Adrenal gland (tissue), 12 donors: ENCODE measurements around the gene BCL7A. TPM values are rescaled to one million over a fixed set of nuclear protein-coding genes. Genes with fewer than 3 reads are reported as not detected.
"Not testable (repeated sequence)": the region's sequence is repeated elsewhere in the genome, so short reads cannot be mapped to it uniquely, and the experiment has no call there.

Source experiments
- DNase-seq, 7 donors: peaks; one replicate each; pipeline ENCODE4 v3.0.0-alpha.2; 2019 to 2020
- H3K27ac ChIP-seq, 5 donors: fragments of 200-600 bp; sonication (generic) in 4 of 5; 1 replicate in 3 of 5; 2 replicates in 2 of 5; pipeline versions ENCODE4 v1.5.1 to v1.8.0; 2016 to 2020; ENCODE audit warnings: mild to moderate bottlenecking in 1 of 5
- H3K27me3 ChIP-seq: fragments of 200-600 bp; 2 replicates; pipeline ENCODE4 v1.8.0; 2021
- H3K36me3 ChIP-seq, 2 donors: fragments of 200-600 bp; replicated peaks in 1 of 2; 1 replicate in 1 of 2; 2 replicates in 1 of 2; pipeline versions ENCODE4 v1.5.1 to v1.8.0; 2018 to 2022
- H3K4me1 ChIP-seq, 2 donors: fragments of 200-600 bp; replicated peaks in 1 of 2; 1 replicate in 1 of 2; 2 replicates in 1 of 2; pipeline versions ENCODE4 v1.5.1 to v1.8.0; 2018 to 2021
- H3K4me3 ChIP-seq, 4 donors: fragments of 200-600 bp; sonication (generic) in 3 of 4; one replicate each; pipeline ENCODE4 v1.5.1; 2016 to 2018
- H3K9me3 ChIP-seq, 3 donors: fragments of 200-600 bp; sonication (generic) in 1 of 3; replicated peaks in 1 of 3; 1 replicate in 2 of 3; 2 replicates in 1 of 3; pipeline versions ENCODE4 v1.5.1 to v1.8.0; 2016 to 2021
- CTCF ChIP-seq, 6 experiments: fragments of 450-650 bp in 4 of 6; fragments of 200-600 bp in 2 of 6; sonication (generic) in 1 of 6; IDR thresholded peaks; 1 replicate in 5 of 6; 2 replicates in 1 of 6; pipeline versions ENCODE4 v1.5.1 to v1.8.0; 2016 to 2021; ENCODE audit warnings: antibody characterized with exemption in 6 of 6, mild to moderate bottlenecking in 2 of 6, moderate library complexity in 1 of 6
- POLR2A ChIP-seq, 2 donors: fragments of 450-650 bp; IDR thresholded peaks; one replicate each; pipeline ENCODE4 v1.6.1; 2017; ENCODE audit warnings: antibody characterized with exemption in 2 of 2, mild to moderate bottlenecking in 2 of 2, moderate library complexity in 1 of 2
- WGBS, 4 donors: extraction: QIAGEN DNeasy Blood & Tissue Kit in 2 of 4; methylation state at CpG; one replicate each; pipeline versions ENCODE4 v1.1.5 to v1.1.7; 2013 to 2017; 5-methylcytosine and 5-hydroxymethylcytosine counted together
- intact Hi-C, 2 donors: fragments of 100-400 bp; cut with DNase I; formaldehyde crosslinking; loops; one replicate each; pipeline versions ENCODE4 v1.14.1 to v1.15.0; 2022 to 2023
- polyA plus RNA-seq, 3 donors: library from polyadenylated mRNA; stranded (reverse); fragments of 200-250 nt in 2 of 3; fragments of 350-450 nt in 1 of 3; fragmentation: Illumina TruSeq in 1 of 3; extraction: RNeasy Lipid Tissue Mini Kit (QIAGEN cat#74804) in 1 of 3; gene quantifications; one replicate each; pipeline ENCODE4 v1.2.3, GENCODE V29; 2013 to 2014
- total RNA-seq, 9 donors: library from RNA; depleted of rRNA in 4 of 9; stranded (reverse); fragments of >200 nt in 4 of 9; fragments of 120-200 nt in 1 of 9; fragmentation: NEBNext Ultra II Directional in 1 of 9; extraction: Animal tissue kit (Norgen Biotek cat#: 25700) in 1 of 9; gene quantifications; one replicate each; pipeline versions ENCODE4 v1.1.0 to v1.2.4, GENCODE V29; 2013 to 2023
- donor health status: healthy with polysubstance abuse.
- donor health status: Bipolar disorder and iron deficiency.
- donor health status: DM: yes; HTN: yes; CAD: no.
- donor health status: DM: no; HTN: no; CAD: no.
- donor health status: DM: no; HTN: no; CAD: no.
- donor health status: DM: yes; HTN: yes; CAD: no.

BCL7A gene
- total and polyA plus RNA-seq, 12 donors: 1.6 to 11.5 (median 5.0) TPM

GRCh38 chr12:122036153-122036552 is 14.5 kb downstream of the BCL7A start:
- 89 to 94% (median 91%) methylated on average over 6 of the region's 6 CpGs for WGBS, 4 donors
- H3K4me3 ChIP-seq: no peak overlapping the region
- TF ChIP-seq POLR2A (IDR thresholded peaks at IDR 0.05): no peak
- no peak for TF ChIP-seq CTCF (IDR thresholded peaks at IDR 0.05)
- H3K27me3 ChIP-seq: no peaks in the 10 kb centered on the region
- H3K4me1 ChIP-seq: no peaks in the 10 kb centered on the region
- peaks cover 0 to 7% of the 10 kb centered on the region in 2 donors for H3K36me3 ChIP-seq
- no peak overlapping the region for H3K27ac ChIP-seq
- DNase-seq: no peak
- no peaks in the 10 kb centered on the region for H3K9me3 ChIP-seq
- intact Hi-C loops: no loop called here

GRCh38 chr12:122040579-122041386 is 19.1 kb downstream of the BCL7A start:
- H3K27me3 ChIP-seq: no peaks in the 10 kb centered on the region
- intact Hi-C loops: no loop called here
- no peaks in the 10 kb centered on the region for H3K4me1 ChIP-seq
- WGBS, 4 donors: 87 to 92% (median 90%) methylated on average over 19 to 21 of the region's 21 CpGs
- H3K27ac ChIP-seq: no peak overlapping the region
- no peak overlapping the region for H3K4me3 ChIP-seq
- H3K36me3 ChIP-seq: peaks cover 0 to 14% of the 10 kb centered on the region in 2 donors
- DNase-seq: no peak
- TF ChIP-seq CTCF (IDR thresholded peaks at IDR 0.05) (no peak), POLR2A (IDR thresholded peaks at IDR 0.05) (no peak)
- no peaks in the 10 kb centered on the region for H3K9me3 ChIP-seq

GRCh38 chr12:122041458-122041857 is 19.8 kb downstream of the BCL7A start:
- H3K27me3 ChIP-seq, H3K4me3 ChIP-seq, H3K9me3 ChIP-seq, intact Hi-C loops, DNase-seq, H3K27ac ChIP-seq, H3K4me1 ChIP-seq, H3K36me3 ChIP-seq: not testable (repeated sequence)
- 91 to 100% (median 97%) methylated on average over 1 to 3 of the region's 3 CpGs for WGBS, 4 donors

GRCh38 chr12:122042910-122043309 is 21.2 kb downstream of the BCL7A start:
- no peak for TF ChIP-seq POLR2A (IDR thresholded peaks at IDR 0.05)
- no peak for TF ChIP-seq CTCF (IDR thresholded peaks at IDR 0.05)
- no peak overlapping the region for H3K4me3 ChIP-seq
- WGBS, 4 donors: 85 to 91% (median 88%) methylated on average over 11 of the region's 11 CpGs
- peaks cover 0 to 7% of the 10 kb centered on the region in 2 donors for H3K36me3 ChIP-seq
- no peaks in the 10 kb centered on the region for H3K27me3 ChIP-seq
- DNase-seq: no peak
- no peaks in the 10 kb centered on the region for H3K4me1 ChIP-seq
- no peaks in the 10 kb centered on the region for H3K9me3 ChIP-seq
- intact Hi-C loops: no loop called here
- H3K27ac ChIP-seq: no peak overlapping the region

GRCh38 chr12:122043476-122043875 is 21.8 kb downstream of the BCL7A start:
- Histone ChIP-seq H3K36me3 (peaks cover 0 to 7% of the 10 kb centered on the region in 2 donors), H3K4me3 (no peak overlapping the region), H3K4me1 (no peaks in the 10 kb centered on the region), H3K27ac (no peak overlapping the region), H3K9me3 (no peaks in the 10 kb centered on the region), H3K27me3 (no peaks in the 10 kb centered on the region)
- TF ChIP-seq CTCF (IDR thresholded peaks at IDR 0.05): no peak
- TF ChIP-seq POLR2A (IDR thresholded peaks at IDR 0.05): no peak
- intact Hi-C loops: no loop called here
- no peak for DNase-seq
- 85 to 95% (median 93%) methylated on average over 9 to 15 of the region's 15 CpGs for WGBS, 4 donors
